ENCODE results near the gene POU4F1.

POU4F1 gene

DNA sequence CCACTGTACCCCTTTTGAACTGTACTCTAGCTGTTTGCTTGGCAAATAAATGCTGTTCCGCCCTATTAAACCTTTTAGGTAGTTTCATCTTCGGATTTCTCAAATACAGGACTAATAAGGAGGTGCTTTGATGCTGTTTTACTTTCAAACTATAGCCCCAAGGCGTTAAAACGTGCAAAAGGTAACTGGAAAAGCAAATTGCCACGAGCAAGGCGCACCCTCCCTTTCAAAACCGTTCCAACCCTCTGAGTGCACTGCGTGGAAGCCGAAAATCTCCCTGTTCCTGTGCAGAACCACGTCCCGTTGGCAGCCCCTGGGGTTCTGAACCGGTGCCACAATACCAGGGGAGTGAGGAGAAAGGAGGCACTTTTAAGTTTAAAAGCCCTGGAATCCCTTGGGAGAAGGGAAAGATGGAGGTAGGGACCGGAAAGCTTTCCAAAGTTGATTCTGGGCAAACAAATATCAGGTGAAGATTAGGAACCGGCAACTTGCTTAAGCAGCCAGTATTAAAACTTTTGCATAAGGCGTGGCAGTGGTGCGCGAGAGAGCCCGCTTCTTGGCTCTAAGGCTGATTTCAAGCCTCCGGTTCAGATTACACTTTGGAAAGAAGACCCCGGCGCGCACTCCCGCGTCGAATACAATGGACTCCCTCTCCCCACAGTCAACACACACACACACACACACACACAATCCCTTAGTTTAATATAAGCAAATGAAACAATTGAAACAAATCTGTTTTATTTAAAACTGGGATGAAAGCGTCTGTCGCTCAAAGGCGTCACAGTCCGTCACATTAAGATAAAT is 9.5 kb downstream of the POU4F1 start:
- no peak for DNase-seq (ENCODE audit: low read depth in 2 of 2)

DNA sequence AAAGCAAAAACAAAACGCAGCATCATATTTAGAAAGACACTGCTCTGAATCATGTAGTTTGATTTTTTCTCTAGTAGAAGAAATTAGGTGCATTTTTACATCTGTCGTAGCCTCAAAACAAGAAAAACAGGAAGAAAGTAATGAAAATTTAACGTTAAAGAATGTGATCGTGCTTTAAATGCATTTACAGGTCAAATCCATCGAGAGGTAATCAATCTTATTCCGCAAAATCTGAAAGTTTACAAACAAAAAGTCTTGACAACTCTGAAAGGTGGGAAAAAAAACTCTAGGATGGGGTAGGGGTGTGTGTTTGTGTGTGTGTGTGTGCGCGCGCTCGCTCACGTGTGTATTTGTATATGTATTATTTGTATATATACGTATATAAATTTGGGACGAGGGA is 10.2 kb downstream of the POU4F1 start:
- no peak for DNase-seq (ENCODE audit: low read depth in 2 of 2)

DNA sequence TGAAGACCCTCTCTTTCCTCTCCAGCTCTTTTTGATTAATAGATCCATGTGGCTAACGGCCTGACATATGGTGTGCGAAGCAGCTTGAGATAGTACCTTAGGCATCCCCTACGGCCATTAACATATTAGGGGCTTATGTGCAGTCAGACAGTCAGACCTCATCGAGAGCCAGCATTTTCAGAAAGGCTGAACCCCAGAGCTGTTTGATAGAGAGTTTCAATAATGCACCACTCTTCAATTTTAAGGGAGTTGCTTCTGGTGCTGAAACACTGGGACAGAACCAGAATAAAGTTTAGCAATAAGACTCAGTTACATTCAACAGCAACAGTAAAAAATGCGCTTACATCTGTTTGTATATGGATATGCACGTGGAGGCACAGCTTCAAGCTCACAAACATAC is 10.8 kb downstream of the POU4F1 start:
- no peak for DNase-seq (ENCODE audit: low read depth in 2 of 2)

DNA sequence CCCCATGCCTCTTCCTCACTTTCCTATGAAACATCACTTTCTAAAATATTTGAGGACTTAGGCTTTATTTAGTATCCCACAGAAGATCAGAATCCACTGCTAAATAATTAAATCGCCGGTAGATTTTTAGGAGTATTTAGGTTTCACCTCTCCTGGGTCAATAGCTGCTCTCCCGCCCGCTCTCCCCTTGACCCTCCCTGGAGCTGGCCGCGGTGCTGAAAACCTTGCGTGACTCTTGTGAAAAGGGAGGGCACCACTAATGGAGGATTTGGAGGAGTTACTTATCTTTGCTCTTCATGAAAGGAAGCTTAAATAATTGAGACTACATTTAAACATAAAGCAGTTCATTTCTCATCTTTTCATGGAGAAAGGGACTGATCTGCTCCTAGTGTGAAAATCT is 14.1 kb downstream of the POU4F1 start:
- DNase-seq (ENCODE audit: low read depth in 2 of 2) = no peak

DNA sequence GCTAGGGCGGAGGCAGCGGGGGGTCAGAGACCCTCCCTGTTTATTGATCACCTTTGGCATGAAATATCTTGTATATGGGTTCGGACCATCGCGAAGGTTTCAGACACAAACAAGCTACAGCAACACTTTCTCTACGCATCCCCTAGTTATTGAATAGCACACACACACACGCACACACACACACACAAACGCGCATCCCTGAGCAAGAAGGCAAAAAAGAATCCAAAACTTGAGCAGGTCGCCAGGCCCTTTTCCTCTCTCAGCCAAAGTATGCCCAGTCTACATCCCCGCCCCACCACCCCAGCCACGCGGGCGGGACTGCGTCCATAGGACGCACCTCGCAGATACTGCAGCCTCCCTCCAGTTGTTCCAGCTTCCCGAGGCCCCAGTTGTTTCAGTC is 16.0 kb downstream of the POU4F1 start:
- no peak for DNase-seq (ENCODE audit: low read depth in 2 of 2)

DNA sequence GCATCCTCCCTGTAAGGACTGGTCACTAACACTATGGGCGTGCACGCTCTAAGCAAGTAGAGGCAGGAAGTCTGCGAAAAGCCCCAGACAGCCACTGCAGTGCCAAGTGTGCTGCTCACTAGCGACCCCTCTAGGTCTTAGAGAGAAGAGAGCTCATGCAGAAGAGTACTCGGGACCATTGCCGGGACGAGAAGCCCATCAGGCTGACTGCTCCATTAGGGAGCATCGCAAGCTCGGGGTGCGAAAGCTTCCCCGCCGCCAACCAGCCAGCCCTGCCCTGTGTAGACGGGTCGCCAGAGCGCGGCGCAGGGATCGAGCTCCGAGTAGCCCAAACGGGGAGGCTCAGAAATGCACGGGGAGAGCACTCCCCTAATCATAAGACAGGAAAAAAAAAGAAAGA is 16.6 kb downstream of the POU4F1 start:
- DNase-seq (ENCODE audit: low read depth in 2 of 2) = no peak

DNA sequence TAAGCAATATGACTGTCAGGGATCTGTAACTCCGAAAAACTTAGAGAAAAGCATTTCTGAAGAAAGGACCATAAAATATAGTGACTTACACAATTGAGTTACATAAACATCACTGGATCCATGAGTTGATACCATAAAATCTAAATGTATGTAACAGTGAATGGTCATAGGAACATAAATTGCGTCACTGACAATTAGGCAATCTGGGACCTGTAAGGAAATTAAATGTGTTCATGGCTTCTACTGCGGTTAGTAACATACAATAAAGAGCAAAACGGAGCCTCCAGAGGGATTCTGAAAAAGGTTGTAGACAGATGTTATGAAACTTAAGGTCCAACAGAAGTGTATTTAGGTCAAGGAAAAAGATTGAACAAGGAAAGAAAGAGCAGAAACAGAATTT is 27.1 kb downstream of the POU4F1 start:
- no peak for DNase-seq (ENCODE audit: low read depth in 2 of 2)

DNA sequence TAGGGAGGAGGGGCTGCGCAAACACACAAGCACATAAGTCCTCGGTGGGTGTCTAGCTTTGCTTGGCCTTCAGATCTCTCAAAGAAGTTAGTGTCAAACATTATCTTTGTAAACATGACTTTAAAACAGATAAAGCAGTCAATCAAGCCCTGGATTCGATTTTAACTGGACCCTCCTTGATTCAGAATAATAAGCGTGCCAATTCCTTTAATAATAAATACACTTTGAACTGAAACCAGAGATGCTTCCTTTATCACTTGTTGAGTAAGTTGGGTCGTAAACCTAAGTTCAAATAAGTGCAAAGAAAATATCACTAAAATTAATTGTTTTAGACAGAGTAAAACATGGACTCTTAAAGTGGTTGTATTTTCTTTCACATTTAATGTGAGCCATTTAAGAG is 30.9 kb downstream of the POU4F1 start:
- DNase-seq (ENCODE audit: low read depth in 2 of 2) = no peak

GRCh38 chr13:78569029-78569428 is 34.3 kb downstream of the POU4F1 start:
- DNase-seq (ENCODE audit: low read depth in 2 of 2) = no peak

- DNase-seq (ENCODE audit: low read depth in 2 of 2) = no peak
Measured at GRCh38 chr13:78566631-78567030, 36.7 kb downstream of the POU4F1 start.

GRCh38 chr13:78562237-78562889 is 41.0 kb downstream of the POU4F1 start:
- no peak for DNase-seq (ENCODE audit: low read depth in 2 of 2)

Measured in stimulated activated CD4-positive, alpha-beta T cell treated with anti-CD3 and anti-CD28 coated beads, Interleukin-1b, Interleukin-23, amount 100 ng/mL, for 1 hour (primary cell).